NCI-H146 treated with DMSO at 0.1 percent for 48 hours (cell line): ENCODE data around the gene C11orf54.
A peak's percentile ranks its signal among the peaks of the same experiment; 100 is the strongest.
"Not testable (repeated sequence)": the region's sequence is repeated elsewhere in the genome, so short reads cannot be mapped to it uniquely, and the experiment has no call there.

Experiments used
- DNase-seq: peaks from one replicate; lab custom pipeline; 2025; ENCODE audit not compliant: unreplicated experiment; lab: John Stamatoyannopoulos, UW

C11orf54 gene

DNA sequence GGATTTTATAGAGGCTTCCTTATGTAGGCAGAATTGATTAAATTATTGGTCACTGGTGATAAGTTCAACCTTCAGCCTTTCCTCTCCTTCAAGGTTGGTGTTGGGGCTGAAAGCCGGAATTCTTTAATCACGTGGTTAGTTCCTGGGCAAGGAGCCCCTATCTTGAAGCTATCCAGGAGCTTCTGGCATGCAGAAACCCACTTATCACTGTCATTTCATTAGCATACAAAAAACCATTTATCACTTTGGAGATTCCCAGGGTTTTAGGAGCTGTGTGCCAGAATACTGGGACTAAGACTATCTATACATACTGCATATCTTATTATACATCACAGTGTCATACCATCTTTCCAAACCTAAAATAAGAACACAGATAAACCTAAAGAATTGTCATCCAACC lies 24.1 kb downstream of the C11orf54 start:
- DNase-seq, result no peak

DNA sequence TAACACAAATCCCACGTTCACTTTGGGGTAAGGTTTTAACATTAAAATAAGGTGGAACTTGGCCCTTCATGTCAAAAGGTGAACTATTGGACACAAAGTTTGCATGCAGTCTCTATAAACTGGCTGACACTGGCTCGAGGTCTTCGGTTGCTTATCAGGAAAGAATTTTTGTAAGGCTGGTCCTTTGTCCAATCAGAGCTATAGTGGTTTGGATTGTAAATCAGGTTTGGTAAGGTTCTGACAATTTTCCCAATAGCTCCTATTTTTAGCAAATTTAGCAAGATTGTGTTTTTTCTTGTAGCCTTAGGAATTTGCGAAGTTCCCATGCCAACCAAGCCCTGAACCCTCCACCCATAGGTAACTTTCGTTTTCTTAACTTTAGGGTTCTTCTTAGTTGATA lies 25.0 kb downstream of the C11orf54 start:
- DNase-seq, result no peak

DNA sequence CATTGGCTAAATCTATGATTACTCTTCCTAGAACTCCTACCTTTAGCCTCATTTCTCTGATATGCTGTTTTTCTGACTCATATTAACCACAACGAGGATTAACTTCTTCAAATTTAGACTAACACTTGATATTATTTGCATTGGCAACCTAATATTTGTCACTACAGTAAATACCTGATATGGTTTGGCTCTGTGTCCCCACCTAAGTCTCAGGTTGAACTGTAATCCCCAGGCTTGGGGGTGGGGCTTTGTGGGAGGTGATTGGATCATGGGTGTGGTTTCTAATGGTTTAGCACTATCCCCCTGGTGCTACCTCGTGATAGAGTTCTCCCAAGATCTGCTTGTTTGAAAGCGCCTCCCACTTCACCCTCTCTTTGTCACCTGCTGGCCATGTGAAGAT lies 25.5 kb downstream of the C11orf54 start:
- no peak for DNase-seq

DNA sequence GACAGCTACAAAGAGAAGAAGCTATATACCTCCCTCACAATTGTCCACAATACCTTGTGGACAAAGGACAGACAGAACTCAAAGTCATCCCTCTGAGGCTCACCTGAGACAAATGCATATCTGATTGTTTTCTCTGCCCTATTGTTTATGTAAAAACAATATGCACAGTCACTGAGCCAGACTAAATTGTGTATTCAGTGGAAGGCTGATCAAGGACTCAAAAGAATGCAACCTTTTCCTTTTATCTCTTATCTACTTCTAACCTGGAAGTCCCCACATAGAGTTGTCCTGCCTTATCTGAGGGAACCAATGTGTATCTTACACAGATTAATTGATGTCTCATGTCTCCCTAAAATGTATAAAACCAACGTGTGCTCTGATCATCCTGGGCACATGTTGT lies 28.7 kb downstream of the C11orf54 start:
- no peak for DNase-seq

DNA sequence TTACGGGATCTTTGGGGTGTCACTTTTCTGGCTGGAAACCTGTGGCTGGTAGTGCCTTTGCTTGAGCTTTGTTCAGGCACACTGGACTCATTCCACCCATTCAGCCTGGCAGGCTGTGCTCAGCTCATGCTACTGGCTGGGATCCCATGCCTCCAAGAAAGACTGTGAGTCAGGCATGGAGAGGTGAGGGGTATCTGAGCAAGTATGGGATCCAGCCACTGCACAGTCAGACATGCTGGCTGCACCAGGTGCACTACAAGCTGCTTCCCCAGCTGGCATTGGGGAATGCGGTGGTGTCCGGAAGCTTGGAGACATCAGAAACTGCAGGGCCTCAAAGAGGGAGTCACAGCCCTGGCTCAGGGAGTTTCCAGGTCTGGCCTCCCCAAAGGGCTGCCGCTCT lies 30.7 kb downstream of the C11orf54 start:
- DNase-seq, result no peak

DNA sequence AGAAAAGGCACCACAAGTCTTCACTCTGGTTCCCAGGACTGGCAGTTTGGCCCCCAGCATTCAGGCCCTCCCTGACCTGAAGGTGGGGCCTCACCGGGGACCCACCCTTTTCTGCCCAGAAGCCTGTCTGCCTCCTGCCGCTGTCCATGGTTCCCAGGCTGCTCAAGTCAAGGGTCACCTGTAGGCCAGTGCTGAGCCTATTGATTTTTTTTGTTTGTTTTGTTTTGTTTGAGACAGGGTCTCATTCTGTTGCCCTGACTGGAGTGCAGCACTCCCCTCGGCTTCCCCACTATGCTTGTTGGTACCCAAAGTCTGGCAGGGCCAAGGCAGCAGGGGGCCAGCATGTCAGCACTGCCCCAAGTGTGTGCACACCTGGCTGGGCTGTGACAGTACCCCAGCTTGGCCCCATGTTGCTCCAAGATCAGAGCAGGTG lies 31.6 kb downstream of the C11orf54 start:
- no peak for DNase-seq

DNA sequence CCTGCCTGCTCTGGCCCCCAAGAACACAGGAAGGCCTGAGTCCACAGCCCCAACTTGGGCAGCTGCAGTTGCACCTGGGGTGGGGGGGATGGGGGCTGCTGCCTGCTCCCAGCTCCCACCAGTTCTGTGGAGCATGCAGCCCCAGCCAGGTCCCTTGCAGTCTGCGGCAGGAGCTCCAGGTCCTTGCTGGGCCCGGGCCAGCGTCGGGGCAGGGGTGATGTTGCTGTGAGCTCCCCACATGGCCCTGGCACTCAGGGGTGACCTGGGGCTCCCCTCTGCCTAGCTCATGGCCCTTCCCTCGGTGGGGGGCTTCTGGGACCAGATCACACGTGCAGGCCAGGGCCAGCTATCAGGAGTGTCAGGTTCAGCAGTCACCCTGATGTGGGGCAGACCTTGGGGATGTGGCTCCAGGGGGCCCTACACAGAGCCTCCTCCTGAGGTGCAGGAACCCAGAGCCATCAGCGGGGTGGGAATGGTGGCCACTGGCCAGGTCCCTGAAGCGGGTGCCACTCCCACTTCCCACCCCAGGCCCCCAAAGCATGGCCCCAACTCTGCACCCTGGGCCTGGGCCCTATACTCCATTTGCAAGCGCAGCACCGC lies 32.2 kb downstream of the C11orf54 start:
- no peak for DNase-seq

DNA sequence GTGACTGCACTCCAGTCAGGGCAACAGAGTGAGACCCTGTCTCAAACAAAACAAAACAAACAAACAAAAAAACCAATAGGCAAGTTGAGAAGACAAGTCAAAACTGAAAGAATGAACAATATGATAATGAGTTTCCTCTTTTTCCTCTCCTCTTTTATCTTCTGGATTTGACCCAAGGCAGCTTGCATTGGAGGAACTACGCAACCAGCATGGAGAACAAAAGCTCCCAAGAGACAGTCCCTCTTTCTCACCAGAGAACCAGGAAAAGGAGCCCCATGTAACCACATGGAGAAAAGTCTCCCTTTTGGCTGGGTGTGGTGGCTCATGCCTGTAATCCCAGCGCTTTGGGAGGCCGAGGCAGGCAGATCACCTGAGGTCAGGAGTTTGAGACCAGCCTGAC lies 33.1 kb downstream of the C11orf54 start:
- DNase-seq, result not testable (repeated sequence)

DNA sequence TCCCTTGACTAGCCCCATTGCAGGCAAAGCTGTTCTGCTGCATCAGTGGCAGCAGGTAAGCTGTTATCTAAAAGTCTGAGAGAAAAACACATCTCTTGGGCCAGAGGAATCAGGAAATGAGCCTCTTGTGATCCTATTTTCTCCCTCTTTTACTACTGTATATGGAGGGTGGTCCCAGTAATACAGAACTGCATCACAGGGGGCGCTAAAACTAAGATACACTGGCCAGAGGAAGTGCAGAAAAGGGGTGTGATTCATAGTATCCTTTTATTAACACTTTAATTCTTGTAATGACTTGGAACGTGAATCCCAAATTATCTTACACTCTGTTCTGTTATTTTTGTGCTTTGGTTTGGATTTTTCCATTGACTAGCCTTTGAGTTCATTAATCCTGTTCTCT lies 33.8 kb downstream of the C11orf54 start:
- DNase-seq, result no peak

DNA sequence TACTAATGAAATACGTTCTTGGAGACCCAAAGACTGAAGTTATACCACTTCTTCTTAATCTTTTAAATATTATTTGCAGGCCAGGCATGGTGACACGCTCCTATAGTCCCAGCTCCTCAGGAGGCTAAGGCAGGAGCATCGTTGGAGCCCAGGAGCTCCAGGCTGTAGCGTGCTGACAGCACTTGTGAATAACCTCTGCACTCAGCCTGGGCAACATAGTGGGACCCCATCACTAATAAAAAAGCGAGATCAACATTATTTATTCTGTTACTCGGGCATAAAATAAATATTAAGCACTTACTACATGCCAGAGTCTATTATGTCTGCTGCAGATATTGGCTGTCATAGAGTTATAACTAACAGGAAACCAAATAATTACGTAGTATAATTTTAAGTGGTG lies 41.9 kb downstream of the C11orf54 start:
- no peak for DNase-seq

DNA sequence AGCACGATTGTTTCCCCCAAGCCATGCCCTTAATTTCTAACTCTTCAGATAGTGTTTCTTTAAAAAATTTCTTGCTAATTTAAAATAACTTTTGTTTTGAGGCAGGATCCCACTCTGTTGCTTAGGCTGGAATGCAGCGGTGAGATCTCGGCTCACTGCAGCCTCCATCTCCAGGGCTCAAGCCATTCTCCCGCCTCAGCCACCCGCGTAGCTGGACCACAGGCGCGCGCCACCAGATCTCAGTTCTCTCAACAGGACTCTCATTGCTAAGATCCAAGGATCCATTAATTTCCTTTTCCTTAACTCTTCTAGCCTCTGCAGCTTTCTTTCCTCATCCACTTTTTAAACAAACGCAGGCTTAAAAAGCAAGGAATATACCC lies 42.3 kb downstream of the C11orf54 start:
- no peak for DNase-seq

DNA sequence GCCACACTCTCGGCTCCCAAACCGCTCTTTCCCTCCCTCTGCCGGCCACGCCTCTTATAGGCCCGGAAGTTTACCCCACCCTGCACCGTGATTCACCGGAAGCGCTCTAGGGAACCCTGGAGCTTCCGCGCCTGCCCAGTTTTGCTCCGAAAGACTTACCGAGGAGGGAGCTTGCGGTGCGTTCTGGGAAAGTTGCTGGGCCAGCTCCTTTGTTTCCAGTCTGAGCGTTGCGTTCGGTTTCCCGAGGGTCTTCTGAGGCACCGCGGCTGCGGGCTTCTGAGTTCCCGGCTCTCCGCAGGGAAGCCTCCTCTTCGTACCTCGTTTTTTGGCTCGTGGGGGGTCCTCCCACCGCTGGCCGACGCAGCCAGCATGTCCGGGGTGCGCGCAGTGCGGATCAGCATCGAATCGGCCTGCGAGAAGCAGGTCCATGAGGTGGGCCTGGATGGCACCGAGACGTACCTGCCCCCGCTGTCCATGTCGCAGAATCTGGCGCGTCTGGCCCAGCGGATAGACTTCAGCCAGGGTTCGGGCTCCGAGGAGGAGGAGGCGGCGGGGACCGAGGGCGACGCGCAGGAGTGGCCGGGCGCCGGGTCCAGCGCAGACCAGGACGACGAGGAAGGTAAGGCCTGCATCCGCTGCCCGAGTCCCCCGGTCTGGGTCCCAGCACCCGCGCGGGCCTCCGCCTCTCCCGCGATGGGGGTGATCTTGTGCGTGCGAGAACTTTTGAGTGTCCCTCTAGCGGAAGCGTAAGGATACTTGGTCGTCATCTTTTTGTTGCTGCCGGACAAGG lies 42.9 kb downstream of the C11orf54 start, which contains the start of gene MED17:
Gene MED17 (plus strand): TSS at position 138 of the 790 bp plus-strand sequence. CDS start 232 bp downstream, at position 370.
- DNase-seq, result peak; percentile 89

DNA sequence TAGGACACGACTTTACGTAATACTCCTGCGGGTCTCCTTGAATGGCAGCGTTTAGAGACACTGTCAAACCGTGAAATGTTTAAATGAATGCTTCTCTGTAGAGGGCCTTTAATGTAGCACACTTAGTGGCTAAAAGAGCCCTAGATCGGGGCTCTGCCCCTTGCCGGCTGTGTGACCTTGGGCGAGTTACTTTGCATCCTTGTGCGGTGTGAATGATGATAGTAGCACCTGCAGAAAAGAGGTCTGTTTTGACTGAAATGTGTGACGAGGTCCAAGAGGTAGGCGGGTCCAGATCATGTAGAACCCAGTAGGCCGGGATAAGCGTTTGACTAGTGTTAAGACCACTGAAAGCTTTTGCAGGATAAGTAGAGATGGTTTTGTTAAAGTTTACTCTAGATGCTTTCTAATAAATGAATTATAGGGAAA lies 43.5 kb downstream of the C11orf54 start:
- DNase-seq, result peak; percentile 46

DNA sequence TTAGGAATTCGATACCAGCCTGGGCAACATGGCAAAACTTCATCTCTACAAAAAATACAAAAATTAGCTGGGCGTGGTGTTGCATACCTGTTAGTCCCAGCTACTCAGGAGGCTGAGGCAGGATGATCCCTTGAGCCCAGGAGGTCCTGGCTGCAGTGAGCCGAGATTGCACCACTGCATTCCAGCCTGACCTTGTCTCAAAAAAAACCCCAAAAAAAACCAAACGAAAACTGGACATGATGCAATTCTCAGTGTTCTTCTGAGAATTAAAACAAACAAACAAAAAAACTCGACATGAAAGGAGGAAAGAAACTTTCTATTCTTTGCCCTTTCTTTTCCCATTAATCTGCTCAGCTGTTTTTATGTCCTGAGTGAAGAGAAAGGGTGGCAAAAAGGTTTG lies 50.0 kb downstream of the C11orf54 start:
- DNase-seq, result no peak

DNA sequence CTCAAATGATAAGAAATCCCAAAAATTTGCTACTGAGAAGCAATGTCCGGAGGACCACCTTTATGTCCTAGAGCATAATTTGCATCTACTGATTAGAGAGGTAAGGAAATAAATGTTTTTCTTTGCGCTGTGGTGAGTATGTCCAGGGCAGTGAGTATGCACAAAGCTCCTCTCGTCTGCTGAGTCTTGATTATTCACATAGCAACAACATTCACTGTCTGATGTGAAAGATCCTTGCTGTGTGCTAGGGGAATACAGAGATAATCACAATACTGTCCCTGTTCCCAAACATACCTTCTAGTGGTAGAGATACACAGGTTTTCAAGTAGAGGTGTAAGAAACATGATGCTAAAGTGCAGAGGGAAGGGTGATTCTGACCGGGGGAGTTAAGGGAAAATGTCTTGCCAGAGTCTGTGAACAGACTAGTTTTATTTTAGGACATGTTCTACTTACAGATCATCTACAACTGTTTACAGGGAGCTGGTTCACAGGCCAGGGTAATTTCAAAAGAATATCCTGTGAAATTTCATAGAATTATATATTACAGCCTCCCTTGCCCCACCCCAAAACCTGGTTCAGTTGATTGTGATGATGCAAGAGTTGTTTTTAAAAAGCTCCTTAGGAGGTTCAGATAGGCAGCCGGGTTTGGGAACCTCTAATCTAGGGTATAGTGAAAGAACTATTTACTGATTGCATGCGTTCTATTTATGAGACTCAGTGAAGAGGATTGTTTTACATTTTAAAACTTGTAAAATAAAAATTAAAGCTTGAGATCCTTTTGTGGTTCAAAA lies 55.2 kb downstream of the C11orf54 start:
- no peak for DNase-seq

DNA sequence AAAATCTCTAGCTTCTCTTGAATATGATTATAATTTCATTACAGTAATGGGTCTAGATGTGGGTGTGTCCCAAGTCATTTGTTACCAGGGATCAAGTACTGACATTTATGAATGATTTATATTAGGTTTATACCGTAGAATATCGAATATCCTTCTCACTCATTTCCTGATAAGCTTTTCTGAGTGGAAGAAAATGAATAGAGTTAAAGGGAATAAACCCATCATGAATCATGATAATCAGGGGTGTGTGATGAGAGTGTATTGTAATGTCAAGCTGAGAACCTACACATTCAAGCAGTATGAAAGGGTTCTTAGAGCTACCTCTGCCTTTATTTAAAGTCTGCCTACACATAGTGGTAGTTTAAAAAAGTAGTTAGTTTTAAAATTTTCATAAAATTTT lies 59.9 kb downstream of the C11orf54 start:
- DNase-seq, result no peak

DNA sequence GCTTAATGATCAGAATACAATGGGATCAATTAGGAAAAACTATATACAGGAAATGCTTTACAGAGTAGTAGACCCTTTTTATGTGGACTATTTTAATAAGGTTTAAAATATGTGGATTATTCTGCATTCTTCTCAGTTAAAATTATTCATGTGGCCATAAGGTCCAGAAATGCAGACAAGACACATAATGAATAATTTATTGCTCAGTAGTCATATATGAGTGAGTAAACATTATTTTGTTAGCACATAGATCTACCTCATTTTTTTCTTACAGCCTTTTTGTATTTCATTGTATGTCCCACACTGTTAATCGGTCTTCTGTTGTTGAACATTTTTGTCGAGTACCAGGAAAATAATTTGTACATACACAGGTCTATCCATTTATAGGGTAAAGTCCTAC lies 63.4 kb downstream of the C11orf54 start:
- DNase-seq, result no peak

DNA sequence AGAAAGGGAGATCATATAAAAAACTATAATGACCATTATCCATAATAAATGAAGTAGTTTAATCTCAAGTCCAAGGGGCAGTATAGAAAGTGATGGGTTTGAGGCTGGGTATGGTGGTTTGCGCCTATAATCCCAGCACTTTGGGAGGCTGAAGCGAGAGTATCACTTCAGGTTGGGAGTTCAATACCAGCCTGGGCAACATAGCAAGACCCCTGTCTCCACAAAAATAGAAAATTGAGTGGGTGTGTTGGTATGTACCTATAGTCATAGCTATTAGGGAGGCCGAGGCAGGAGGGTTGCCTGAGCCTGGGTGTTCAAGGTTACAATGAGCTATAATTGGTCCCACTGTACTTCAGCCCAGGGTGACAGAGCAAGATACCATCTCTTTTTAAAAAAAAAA lies 66.5 kb downstream of the C11orf54 start:
- no peak for DNase-seq

DNA sequence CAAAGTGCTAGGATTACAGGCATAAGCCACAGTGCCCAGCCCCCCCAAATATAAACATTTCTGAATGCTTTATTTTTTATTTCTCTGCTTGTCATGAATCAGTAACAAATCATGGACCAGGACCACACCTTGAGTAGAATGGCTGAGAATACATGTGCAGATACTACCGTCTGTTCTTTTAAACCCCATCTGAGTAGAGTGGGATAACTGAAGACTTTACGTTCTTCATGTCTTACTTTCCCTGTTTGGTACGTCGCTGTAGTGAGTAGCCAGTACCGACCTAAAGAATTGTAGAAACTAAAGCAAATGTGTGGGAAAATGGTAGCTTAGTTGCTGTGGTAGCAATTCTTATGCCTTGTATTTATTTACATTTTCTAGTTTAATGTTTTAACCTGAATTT lies 72.5 kb downstream of the C11orf54 start:
- no peak for DNase-seq
